HEK293 (cell line): Measurements from ENCODE around the gene MAVS.
"Not testable (repeated sequence)": the region's sequence is repeated elsewhere in the genome, so short reads cannot be mapped to it uniquely, and the experiment has no call there.

Experiments used
- CTCF ChIA-PET: fragments of 350-600 bp; formaldehyde crosslinking; extraction: SDS; loops from one replicate; lab custom pipeline; 2021; ENCODE audit warnings: antibody characterized with exemption; lab: Yijun Ruan, JAX
- POLR2A ChIA-PET: fragments of 300-600 bp; formaldehyde crosslinking; extraction: SDS; loops from one replicate; lab custom pipeline; 2020; ENCODE audit warnings: antibody characterized with exemption, inconsistent platforms; lab: Yijun Ruan, JAX
- H3K27ac ChIP-seq: fragments of 200-500 bp; sonication (Bioruptor generic); 2 replicates; pipeline ENCODE4 v1.5.1; 2014; ENCODE audit warnings: low read depth, low read length, control low read depth, inconsistent platforms; ENCODE audit errors: extremely low read depth
- H3K36me3 ChIP-seq, 2 experiments: fragments of 200-500 bp in 1 of 2; sonication (Bioruptor generic) in 1 of 2; 1 replicate in 1 of 2; 2 replicates in 1 of 2; pipeline ENCODE4 v1.5.1; 2014 to 2017; ENCODE audit warnings: inconsistent platforms in 2 of 2, low read length in 2 of 2; ENCODE audit not compliant: control insufficient read depth in 2 of 2, insufficient read depth in 1 of 2
- H3K4me1 ChIP-seq: fragments of 200-500 bp; sonication (Bioruptor generic); 2 replicates; pipeline ENCODE4 v1.5.1; 2014; ENCODE audit warnings: mild to moderate bottlenecking, low read length, inconsistent platforms; ENCODE audit not compliant: control insufficient read depth, insufficient read depth
- H3K4me3 ChIP-seq: 2 replicates; pipeline ENCODE4 v1.5.1; 2011; ENCODE audit warnings: low read depth, mild to moderate bottlenecking, control low read depth, low read length, moderate library complexity
- H3K9me3 ChIP-seq: fragments of 200-500 bp; sonication (Bioruptor generic); 2 replicates; pipeline ENCODE4 v1.5.1; 2014; ENCODE audit warnings: low read depth, low read length, inconsistent platforms; ENCODE audit not compliant: control insufficient read depth, insufficient read depth
- HIC1 ChIP-seq: fragments of 450-650 bp; formaldehyde crosslinking; IDR thresholded peaks from 2 replicates; pipeline ENCODE4 v1.5.1; 2016; ENCODE audit warnings: missing biosample characterization, missing genetic modification characterization
- HOXD13 ChIP-seq: sonication (generic); formaldehyde crosslinking; IDR thresholded peaks from 2 replicates; pipeline ENCODE4 v1.8.0; 2022; ENCODE audit warnings: missing genetic modification reagents, borderline replicate concordance
- KLF17 ChIP-seq: fragments of 450-650 bp; formaldehyde crosslinking; IDR thresholded peaks from 2 replicates; pipeline ENCODE4 v1.5.1; 2016; ENCODE audit warnings: missing biosample characterization, missing genetic modification characterization
- MZF1 ChIP-seq: fragments of 450-650 bp; formaldehyde crosslinking; IDR thresholded peaks from 2 replicates; pipeline ENCODE4 v1.5.1; 2017; ENCODE audit warnings: missing biosample characterization, missing genetic modification characterization, borderline replicate concordance
- SALL2 ChIP-seq: fragments of 450-650 bp; formaldehyde crosslinking; IDR thresholded peaks from 2 replicates; pipeline ENCODE4 v1.5.0; 2017; ENCODE audit warnings: missing biosample characterization, mild to moderate bottlenecking, missing genetic modification characterization, borderline replicate concordance
- ZNF239 ChIP-seq: fragments of 450-650 bp; formaldehyde crosslinking; IDR thresholded peaks from 2 replicates; pipeline ENCODE4 v1.5.1; 2016; ENCODE audit warnings: missing biosample characterization, missing genetic modification characterization
- ZNF658 ChIP-seq: fragments of 450-650 bp; formaldehyde crosslinking; IDR thresholded peaks from 2 replicates; pipeline ENCODE4; 2016; ENCODE audit warnings: missing biosample characterization, missing genetic modification characterization
- ZNF843 ChIP-seq: fragments of 450-650 bp; formaldehyde crosslinking; IDR thresholded peaks from 2 replicates; pipeline ENCODE4 v1.5.1; 2016; ENCODE audit warnings: missing biosample characterization, missing genetic modification characterization
- ZSCAN18 ChIP-seq: fragments of 450-650 bp; formaldehyde crosslinking; IDR thresholded peaks from 2 replicates; pipeline ENCODE4 v1.5.1; 2016; ENCODE audit warnings: missing biosample characterization, missing genetic modification characterization
- TF ChIP-seq, protein P1 (sequence below): fragments of 450-650 bp; formaldehyde crosslinking; IDR thresholded peaks from 2 replicates; pipeline ENCODE4 v1.5.1; 2016; ENCODE audit warnings: missing biosample characterization, missing genetic modification characterization
- TF ChIP-seq, protein P2 (sequence below): fragments of 450-650 bp; formaldehyde crosslinking; IDR thresholded peaks from 2 replicates; pipeline ENCODE4 v1.5.1; 2016; ENCODE audit warnings: missing biosample characterization, missing genetic modification characterization

Gene MAVS

GRCh38 chr20:3839328-3839727 is 7.3 kb upstream of the MAVS start:
- POLR2A ChIA-PET: interaction anchor here (0.6 to 1.2 kb wide), 2 partner anchors 44 to 253 kb away, joined by 3 to 5 read pairs; partner anchors contain the start of gene CDC25B
- H3K27ac ChIP-seq: no peak overlapping the region

GRCh38 chr20:3840201-3840600 is 6.4 kb upstream of the MAVS start:
- not testable (repeated sequence) for H3K4me1 ChIP-seq, H3K9me3 ChIP-seq, H3K27ac ChIP-seq, H3K36me3 ChIP-seq, H3K4me3 ChIP-seq
- ChIA-PET CTCF (interaction anchor here (1.0 kb wide), 1 partner anchor 15 kb away, joined by 3 read pairs; no protein-coding TSS in a partner anchor), POLR2A (interaction anchor here (0.6 to 0.7 kb wide), 2 partner anchors 27 to 252 kb away, joined by 3 to 5 read pairs; no protein-coding TSS in a partner anchor)
- TF ChIP-seq KLF17 (tag by site-specific recombination): 0 out of 2 replicates have a peak, but pooled peaks have one; percentile 32
- peak; percentile 33; the same call in 1 of the 2 replicates for TF ChIP-seq HIC1 (tag by site-specific recombination)

More at GRCh38 chr20:3839328-3839727, 7.3 kb upstream of the MAVS start:
- CTCF ChIA-PET: interaction anchor here (0.8 to 1.4 kb wide), 2 partner anchors 15 to 19 kb away, joined by 3 to 5 read pairs; partner anchors contain the start of gene AP5S1
- no peak overlapping the region for H3K4me3 ChIP-seq
- H3K4me1 ChIP-seq: peaks cover 3% of the 10 kb centered on the region; the same call in 1 of the 2 replicates
- no peaks in the 10 kb centered on the region; a peak in 1 of 3 replicates for H3K36me3 ChIP-seq
- TF ChIP-seq ZNF658 (tag by site-specific recombination) (no peak), HOXD13 (CRISPR knock-in tag) (no peak), MZF1 (tag by site-specific recombination) (no peak)
- TF ChIP-seq, protein P1, sequence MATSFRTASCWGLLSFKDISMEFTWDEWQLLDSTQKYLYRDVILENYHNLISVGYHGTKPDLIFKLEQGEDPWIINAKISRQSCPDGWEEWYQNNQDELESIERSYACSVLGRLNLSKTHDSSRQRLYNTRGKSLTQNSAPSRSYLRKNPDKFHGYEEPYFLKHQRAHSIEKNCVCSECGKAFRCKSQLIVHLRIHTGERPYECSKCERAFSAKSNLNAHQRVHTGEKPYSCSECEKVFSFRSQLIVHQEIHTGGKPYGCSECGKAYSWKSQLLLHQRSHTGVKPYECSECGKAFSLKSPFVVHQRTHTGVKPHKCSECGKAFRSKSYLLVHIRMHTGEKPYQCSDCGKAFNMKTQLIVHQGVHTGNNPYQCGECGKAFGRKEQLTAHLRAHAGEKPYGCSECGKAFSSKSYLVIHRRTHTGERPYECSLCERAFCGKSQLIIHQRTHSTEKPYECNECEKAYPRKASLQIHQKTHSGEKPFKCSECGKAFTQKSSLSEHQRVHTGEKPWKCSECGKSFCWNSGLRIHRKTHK (tag by site-specific recombination): no peak
- no peaks in the 10 kb centered on the region for H3K9me3 ChIP-seq

- POLR2A ChIA-PET: interaction anchor here (0.6 to 1.5 kb wide), 4 partner anchors 11 to 60 kb away, joined by 3 to 6 read pairs (median 4); partner anchors contain the start of genes AP5S1 and CDC25B
- Histone ChIP-seq H3K36me3 (no peaks in the 10 kb centered on the region; a peak in 1 of 3 replicates), H3K4me3 (no peak overlapping the region), H3K9me3 (no peaks in the 10 kb centered on the region), H3K4me1 (peaks cover 7% of the 10 kb centered on the region), H3K27ac (no peak overlapping the region)
- CTCF ChIA-PET: interaction anchor here (0.7 to 4.2 kb wide), 4 partner anchors 22 to 378 kb away, joined by 3 to 26 read pairs (median 3); partner anchors contain the start of gene AP5S1
- no peak for TF ChIP-seq ZNF239 (tag by site-specific recombination)
- no peak for TF ChIP-seq ZSCAN18
- TF ChIP-seq HOXD13 (CRISPR knock-in tag): no peak
- no peak for TF ChIP-seq SALL2 (tag by site-specific recombination)
- TF ChIP-seq, protein P2, sequence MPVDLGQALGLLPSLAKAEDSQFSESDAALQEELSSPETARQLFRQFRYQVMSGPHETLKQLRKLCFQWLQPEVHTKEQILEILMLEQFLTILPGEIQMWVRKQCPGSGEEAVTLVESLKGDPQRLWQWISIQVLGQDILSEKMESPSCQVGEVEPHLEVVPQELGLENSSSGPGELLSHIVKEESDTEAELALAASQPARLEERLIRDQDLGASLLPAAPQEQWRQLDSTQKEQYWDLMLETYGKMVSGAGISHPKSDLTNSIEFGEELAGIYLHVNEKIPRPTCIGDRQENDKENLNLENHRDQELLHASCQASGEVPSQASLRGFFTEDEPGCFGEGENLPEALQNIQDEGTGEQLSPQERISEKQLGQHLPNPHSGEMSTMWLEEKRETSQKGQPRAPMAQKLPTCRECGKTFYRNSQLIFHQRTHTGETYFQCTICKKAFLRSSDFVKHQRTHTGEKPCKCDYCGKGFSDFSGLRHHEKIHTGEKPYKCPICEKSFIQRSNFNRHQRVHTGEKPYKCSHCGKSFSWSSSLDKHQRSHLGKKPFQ: no peak
- no peak for TF ChIP-seq ZNF843
These were observed 4.2 kb upstream of the MAVS start for GRCh38 chr20:3842348-3842930.
